Panc1 (cell line): ENCODE measurements around the gene FRMD4A. TPM values are rescaled to one million over a fixed set of nuclear protein-coding genes. Genes with fewer than 3 reads are reported as not detected.

ENCODE experiments used
- ATAC-seq: fragments of 200-7000 bp; cut with Tn5 transposase; 2 replicates; pipeline ENCODE4 v1.9.1; 2020; ENCODE audit warnings: mild to moderate bottlenecking, moderate library complexity
- BruUV-seq: library from RNA; stranded (reverse); fragments of 400-500 nt; replicated peaks from 2 replicates; lab custom pipeline; 2021; lab: Mats Ljungman, UMichigan
- CTCF ChIA-PET: fragments of 300-600 bp; sonication (Branson Sonifier 250); formaldehyde crosslinking; loops from one replicate; lab custom pipeline; 2022; ENCODE audit warnings: antibody characterized with exemption; lab: Charles Lee
- POLR2A ChIA-PET: fragments of 300-600 bp; sonication (Branson Sonifier 250); formaldehyde crosslinking; loops from one replicate; lab custom pipeline; 2022; ENCODE audit warnings: antibody characterized with exemption; lab: Charles Lee
- DNase-seq: peaks from one replicate; pipeline ENCODE4 v3.0.0-alpha.2; 2010; ENCODE audit warnings: low read depth, low spot score
- H3K27ac ChIP-seq: 2 replicates; pipeline ENCODE4 v1.5.1; 2011; ENCODE audit warnings: mild to moderate bottlenecking, low read length, inconsistent platforms
- H3K27me3 ChIP-seq: fragments of 200-500 bp; sonication (Bioruptor generic); 2 replicates; pipeline ENCODE4 v1.6.0; 2014; ENCODE audit warnings: low read length, inconsistent platforms; ENCODE audit not compliant: control insufficient read depth, insufficient read depth
- H3K36me3 ChIP-seq: fragments of 200-500 bp; sonication (Bioruptor generic); 2 replicates; pipeline ENCODE4 v1.5.1; 2014; ENCODE audit warnings: inconsistent platforms, mild to moderate bottlenecking, low read length, moderate library complexity; ENCODE audit not compliant: control insufficient read depth, insufficient read depth
- H3K4me1 ChIP-seq: 2 replicates; pipeline ENCODE4 v1.5.1; 2011; ENCODE audit warnings: inconsistent platforms, mild to moderate bottlenecking, low read length, moderate library complexity; ENCODE audit not compliant: control insufficient read depth, insufficient read depth
- H3K4me3 ChIP-seq, 2 experiments: 2 replicates each; pipeline ENCODE4 v1.5.1; 2011 to 2012; ENCODE audit warnings: low read depth in 2 of 2, low read length in 2 of 2, mild to moderate bottlenecking in 2 of 2, inconsistent platforms in 1 of 2, moderate library complexity in 1 of 2
- H3K9me3 ChIP-seq: fragments of 200-500 bp; sonication (Bioruptor generic); 2 replicates; pipeline ENCODE4 v1.5.1; 2014; ENCODE audit warnings: low read depth, mild to moderate bottlenecking, inconsistent platforms, low read length, moderate library complexity; ENCODE audit not compliant: control insufficient read depth, insufficient read depth
- CTCF ChIP-seq: fragments of 450-650 bp; IDR thresholded peaks from 2 replicates; pipeline ENCODE4 v1.5.1; 2017; ENCODE audit warnings: mild to moderate bottlenecking
- POLR2AphosphoS5 ChIP-seq: IDR thresholded peaks from 2 replicates; pipeline ENCODE4 v1.6.1; 2012; ENCODE audit warnings: mild to moderate bottlenecking, low read depth, low read length, moderate library complexity
- REST ChIP-seq, 2 experiments: IDR thresholded peaks; 2 replicates each; pipeline ENCODE4 v1.6.1; 2011 to 2012; ENCODE audit warnings: low read depth in 2 of 2, control low read depth in 1 of 2, low read length in 1 of 2, mild to moderate bottlenecking in 1 of 2, moderate library complexity in 1 of 2; ENCODE audit not compliant: insufficient read depth in 1 of 2
- SIN3A ChIP-seq: IDR thresholded peaks from 2 replicates; pipeline ENCODE4 v1.6.1; 2012; ENCODE audit warnings: low read depth, mild to moderate bottlenecking, low read length, moderate library complexity, borderline replicate concordance; ENCODE audit not compliant: insufficient read depth
- TCF7L2 ChIP-seq: IDR thresholded peaks from 2 replicates; pipeline ENCODE4 v1.6.1; 2011; ENCODE audit warnings: mild to moderate bottlenecking, low read depth, low read length, inconsistent platforms
- in situ Hi-C: cut with HindIII; loops from 2 replicates; pipeline ENCODE4 v1.10.0; 2016; ENCODE audit warnings: low sequenced_read_pairs, low pct_unique_long_range_greater_than_20kb
- intact Hi-C: fragments of 100-400 bp; cut with micrococcal nuclease; formaldehyde crosslinking; loops from one replicate; pipeline ENCODE4 v1.10.0; 2022; ENCODE audit not compliant: unreplicated experiment
- total RNA-seq: library from RNA; stranded (reverse); gene quantifications from one replicate; pipeline ENCODE4 v1.2.1, GENCODE V29; 2021; ENCODE audit not compliant: unreplicated experiment

Gene FRMD4A
- total RNA-seq, 1 experiment from 2014 or later = 7.1 TPM

- Histone ChIP-seq H3K4me3 (no peak overlapping the region), H3K4me1 (no peaks in the 10 kb centered on the region), H3K36me3 (no peaks in the 10 kb centered on the region), H3K27me3 (no peaks in the 10 kb centered on the region), H3K9me3 (no peaks in the 10 kb centered on the region), H3K27ac (no peak overlapping the region)
- TF ChIP-seq TCF7L2 (no peak), CTCF (no peak), REST (IDR thresholded peaks at IDR 0.05; ENCODE audit: insufficient read depth in 1 of 2, low read depth in 2 of 2, low read length in 1 of 2) (no peak), SIN3A (no peak), POLR2AphosphoS5 (no peak)
- in situ Hi-C loops (no loop called here), intact Hi-C loops (no loop called here)
- DNase-seq (no peak), ATAC-seq (no peak)
- POLR2A ChIA-PET = no interaction called here
- CTCF ChIA-PET = no interaction called here
- BruUV-seq = no TSS peak
Measured at GRCh38 chr10:14163377-14164086, 167.2 kb downstream of the FRMD4A start.

- intact Hi-C loops (no loop called here), in situ Hi-C loops (no loop called here)
- ChIA-PET CTCF (no interaction called here), POLR2A (no interaction called here)
- Histone ChIP-seq H3K4me3 (no peak overlapping the region), H3K4me1 (no peaks in the 10 kb centered on the region), H3K9me3 (no peaks in the 10 kb centered on the region), H3K36me3 (no peaks in the 10 kb centered on the region), H3K27ac (no peak overlapping the region), H3K27me3 (no peaks in the 10 kb centered on the region)
- ATAC-seq (no peak), DNase-seq (no peak)
- TF ChIP-seq REST (IDR thresholded peaks at IDR 0.05; ENCODE audit: insufficient read depth in 1 of 2, low read depth in 2 of 2, low read length in 1 of 2) = no peak
- no peak for TF ChIP-seq SIN3A
- BruUV-seq = no TSS peak
Measured at GRCh38 chr10:14162629-14163344, 167.9 kb downstream of the FRMD4A start.
